Measurements from ENCODE around the gene OR5H6.

GRCh38 chr3:98269846-98270245 is 5.8 kb downstream of the OR5H6 start:
- TF ChIP-seq, protein P1, sequence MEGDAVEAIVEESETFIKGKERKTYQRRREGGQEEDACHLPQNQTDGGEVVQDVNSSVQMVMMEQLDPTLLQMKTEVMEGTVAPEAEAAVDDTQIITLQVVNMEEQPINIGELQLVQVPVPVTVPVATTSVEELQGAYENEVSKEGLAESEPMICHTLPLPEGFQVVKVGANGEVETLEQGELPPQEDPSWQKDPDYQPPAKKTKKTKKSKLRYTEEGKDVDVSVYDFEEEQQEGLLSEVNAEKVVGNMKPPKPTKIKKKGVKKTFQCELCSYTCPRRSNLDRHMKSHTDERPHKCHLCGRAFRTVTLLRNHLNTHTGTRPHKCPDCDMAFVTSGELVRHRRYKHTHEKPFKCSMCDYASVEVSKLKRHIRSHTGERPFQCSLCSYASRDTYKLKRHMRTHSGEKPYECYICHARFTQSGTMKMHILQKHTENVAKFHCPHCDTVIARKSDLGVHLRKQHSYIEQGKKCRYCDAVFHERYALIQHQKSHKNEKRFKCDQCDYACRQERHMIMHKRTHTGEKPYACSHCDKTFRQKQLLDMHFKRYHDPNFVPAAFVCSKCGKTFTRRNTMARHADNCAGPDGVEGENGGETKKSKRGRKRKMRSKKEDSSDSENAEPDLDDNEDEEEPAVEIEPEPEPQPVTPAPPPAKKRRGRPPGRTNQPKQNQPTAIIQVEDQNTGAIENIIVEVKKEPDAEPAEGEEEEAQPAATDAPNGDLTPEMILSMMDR (conservative IDR thresholded peaks at IDR 0.05; ENCODE audit: low read length), result no peak
- TF ChIP-seq EZH2phosphoT487 (IDR thresholded peaks at IDR 0.05; ENCODE audit: borderline replicate concordance), result no peak
